ENCODE results near the gene SH3RF1. TPM values are rescaled to one million over a fixed set of nuclear protein-coding genes. Genes with fewer than 3 reads are reported as not detected.

The SH3RF1 gene
- total and polyA plus RNA-seq, 8 donors = 3.4 to 47.8 (median 18.9) TPM

DNA sequence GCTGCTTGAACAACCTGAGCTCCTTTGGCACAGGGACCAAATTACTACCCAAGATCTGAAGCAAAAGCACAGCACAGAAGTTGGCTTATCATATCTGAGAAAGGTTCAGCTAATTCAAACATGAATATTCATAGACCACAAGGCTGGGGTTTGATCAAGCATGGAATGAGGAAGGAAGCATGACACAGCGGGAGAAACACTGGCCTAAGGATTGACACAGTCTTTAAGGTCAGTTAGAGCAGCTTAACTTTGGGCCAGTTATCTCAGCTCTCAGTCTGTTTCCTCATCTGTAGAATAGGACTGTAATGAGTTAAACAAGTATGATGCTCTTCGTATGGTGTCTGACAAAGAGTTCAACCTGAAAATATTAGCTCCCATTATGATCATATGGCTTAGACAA, 172.2 kb downstream of the SH3RF1 start:
- H3K27me3 ChIP-seq = no peaks in the 10 kb centered on the region
- WGBS, 5 donors = 44 to 54% (median 50%) methylated on average over 2 of the region's 2 CpGs
- peaks cover 4 to 36% (median 27%) of the 10 kb centered on the region in 4 donors for H3K4me1 ChIP-seq
- no peak for DNase-seq
- no peak overlapping the region for H3K4me3 ChIP-seq
- TF ChIP-seq POLR2A (IDR thresholded peaks at IDR 0.05) (no peak), POLR2AphosphoS5 (IDR thresholded peaks at IDR 0.05) (peak in 2 of 3 donors; percentile 10 to 60)
- TF ChIP-seq, protein P1, sequence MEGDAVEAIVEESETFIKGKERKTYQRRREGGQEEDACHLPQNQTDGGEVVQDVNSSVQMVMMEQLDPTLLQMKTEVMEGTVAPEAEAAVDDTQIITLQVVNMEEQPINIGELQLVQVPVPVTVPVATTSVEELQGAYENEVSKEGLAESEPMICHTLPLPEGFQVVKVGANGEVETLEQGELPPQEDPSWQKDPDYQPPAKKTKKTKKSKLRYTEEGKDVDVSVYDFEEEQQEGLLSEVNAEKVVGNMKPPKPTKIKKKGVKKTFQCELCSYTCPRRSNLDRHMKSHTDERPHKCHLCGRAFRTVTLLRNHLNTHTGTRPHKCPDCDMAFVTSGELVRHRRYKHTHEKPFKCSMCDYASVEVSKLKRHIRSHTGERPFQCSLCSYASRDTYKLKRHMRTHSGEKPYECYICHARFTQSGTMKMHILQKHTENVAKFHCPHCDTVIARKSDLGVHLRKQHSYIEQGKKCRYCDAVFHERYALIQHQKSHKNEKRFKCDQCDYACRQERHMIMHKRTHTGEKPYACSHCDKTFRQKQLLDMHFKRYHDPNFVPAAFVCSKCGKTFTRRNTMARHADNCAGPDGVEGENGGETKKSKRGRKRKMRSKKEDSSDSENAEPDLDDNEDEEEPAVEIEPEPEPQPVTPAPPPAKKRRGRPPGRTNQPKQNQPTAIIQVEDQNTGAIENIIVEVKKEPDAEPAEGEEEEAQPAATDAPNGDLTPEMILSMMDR (IDR thresholded peaks at IDR 0.05) = no peak
- H3K36me3 ChIP-seq = peaks cover 11 to 58% (median 47%) of the 10 kb centered on the region in 4 donors
- peak overlapping the region in 4 of 5 donors; percentile 28 to 75 (median 70) for H3K27ac ChIP-seq
- intact Hi-C loops (cut with DNase I; ENCODE audit: low total_unique reads) = no loop called here
- no peaks in the 10 kb centered on the region for H3K9me3 ChIP-seq

DNA sequence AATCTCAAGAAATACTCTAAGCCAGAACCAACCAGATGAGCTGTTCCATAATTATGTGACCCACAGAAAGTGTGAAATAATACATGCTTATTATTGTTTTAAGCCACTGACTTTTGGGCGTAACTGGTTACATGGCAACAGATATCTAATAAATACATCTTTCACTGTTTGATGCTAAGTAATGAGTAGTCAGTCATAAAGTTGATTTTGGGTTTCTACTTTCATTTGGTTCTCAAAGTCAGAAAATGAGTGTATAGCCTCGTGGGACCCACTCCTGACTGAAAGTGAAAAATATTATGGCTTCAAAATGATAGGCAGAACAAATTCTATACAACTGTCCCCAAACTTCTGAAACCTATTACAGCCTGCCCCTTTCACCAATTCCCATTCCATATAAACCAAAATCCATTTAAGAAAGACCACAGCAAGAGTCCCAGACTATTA, 172.7 kb downstream of the SH3RF1 start:
- DNase-seq = no peak
- TF ChIP-seq EP300 (IDR thresholded peaks at IDR 0.05) (no peak), POLR2AphosphoS5 (IDR thresholded peaks at IDR 0.05) (no peak), POLR2A (IDR thresholded peaks at IDR 0.05) (no peak)
- TF ChIP-seq, protein P1 (IDR thresholded peaks at IDR 0.05) = no peak
- Histone ChIP-seq H3K4me3 (no peak overlapping the region), H3K4me1 (peaks cover 4 to 36% (median 27%) of the 10 kb centered on the region in 4 donors), H3K9me3 (no peaks in the 10 kb centered on the region), H3K27ac (peak overlapping the region in 4 of 5 donors; percentile 28 to 75 (median 70)), H3K27me3 (no peaks in the 10 kb centered on the region), H3K36me3 (peaks cover 11 to 61% (median 48%) of the 10 kb centered on the region in 4 donors)
- WGBS, 5 donors = 76 to 92% (median 84%) methylated on average over 2 of the region's 2 CpGs
- intact Hi-C loops (cut with DNase I; ENCODE audit: low total_unique reads) = no loop called here

DNA sequence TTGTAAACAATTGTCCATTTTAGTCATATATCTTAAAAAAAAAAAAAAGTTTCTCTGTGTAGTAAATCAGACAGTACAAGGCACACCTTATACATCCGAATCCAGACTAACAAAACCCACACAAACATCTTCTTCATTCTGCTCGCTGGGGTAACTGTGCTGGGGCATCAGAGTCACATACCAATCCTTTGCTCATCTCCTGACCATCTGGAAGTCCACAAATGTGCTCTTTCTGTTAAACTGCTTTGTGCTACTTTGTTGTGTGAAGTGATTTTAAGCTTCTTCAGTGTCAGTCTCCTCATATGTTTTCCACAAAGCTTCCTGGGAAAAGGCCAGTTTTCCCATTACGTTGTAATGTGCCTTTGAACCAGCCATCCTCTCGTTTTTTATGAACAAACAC, 174.5 kb downstream of the SH3RF1 start:
- Histone ChIP-seq H3K9me3 (peaks cover 0 to 6% (median 5%) of the 10 kb centered on the region in 4 donors), H3K36me3 (peaks cover 11 to 77% (median 58%) of the 10 kb centered on the region in 4 donors), H3K27me3 (no peaks in the 10 kb centered on the region), H3K4me3 (no peak overlapping the region), H3K4me1 (peaks cover 4 to 36% (median 21%) of the 10 kb centered on the region in 4 donors), H3K27ac (no peak overlapping the region)
- intact Hi-C loops (cut with DNase I; ENCODE audit: low total_unique reads) = no loop called here
- 82 to 85% (median 83%) methylated on average over 4 of the region's 4 CpGs for WGBS, 5 donors
- DNase-seq = no peak
- no peak for TF ChIP-seq EP300 (IDR thresholded peaks at IDR 0.05)
- TF ChIP-seq POLR2AphosphoS5 (IDR thresholded peaks at IDR 0.05) = no peak
- TF ChIP-seq POLR2A (IDR thresholded peaks at IDR 0.05) = no peak
- TF ChIP-seq, protein P1 (IDR thresholded peaks at IDR 0.05) = no peak

DNA sequence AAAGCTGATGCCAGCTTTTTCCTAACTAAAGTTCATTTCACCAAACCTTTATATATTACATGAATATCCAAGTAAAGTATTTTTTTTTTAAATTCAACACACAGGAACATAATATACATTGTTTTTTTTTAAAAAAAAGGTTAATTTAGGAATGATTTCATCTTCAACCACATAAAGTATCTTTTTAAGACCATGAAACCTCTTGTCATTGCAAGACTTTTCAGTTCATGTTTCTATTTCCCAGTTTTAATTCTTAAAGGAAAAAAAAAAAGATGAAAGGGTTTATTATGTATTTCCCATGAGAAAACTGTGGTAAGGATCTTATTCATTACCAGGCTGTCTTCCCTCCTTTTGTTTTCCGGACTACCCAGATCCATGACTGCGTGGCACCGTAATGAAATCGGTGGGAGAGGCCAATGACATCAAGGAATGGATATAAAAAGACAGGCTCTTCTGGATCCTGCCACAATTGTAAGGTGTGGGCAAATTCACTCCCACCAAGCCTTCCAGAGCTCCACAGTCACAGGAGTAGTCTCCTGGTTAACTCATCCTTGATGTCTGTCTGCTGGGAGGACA, 176.0 kb downstream of the SH3RF1 start:
- H3K4me3 ChIP-seq = no peak overlapping the region
- 89 to 95% (median 93%) methylated on average over 4 of the region's 4 CpGs for WGBS, 5 donors
- intact Hi-C loops (cut with DNase I; ENCODE audit: low total_unique reads) = no loop called here
- TF ChIP-seq POLR2A (IDR thresholded peaks at IDR 0.05) (no peak), POLR2AphosphoS5 (IDR thresholded peaks at IDR 0.05) (no peak), EP300 (IDR thresholded peaks at IDR 0.05) (no peak)
- TF ChIP-seq, protein P1 (IDR thresholded peaks at IDR 0.05) = no peak
- peaks cover 11 to 69% (median 58%) of the 10 kb centered on the region in 4 donors for H3K36me3 ChIP-seq
- DNase-seq = no peak
- no peak overlapping the region for H3K27ac ChIP-seq
- peaks cover 0 to 17% (median 11%) of the 10 kb centered on the region in 4 donors for H3K9me3 ChIP-seq
- H3K4me1 ChIP-seq = peaks cover 1 to 21% (median 14%) of the 10 kb centered on the region in 4 donors
- no peaks in the 10 kb centered on the region for H3K27me3 ChIP-seq
